ENCODE results near the gene MTTP.

MTTP gene

DNA sequence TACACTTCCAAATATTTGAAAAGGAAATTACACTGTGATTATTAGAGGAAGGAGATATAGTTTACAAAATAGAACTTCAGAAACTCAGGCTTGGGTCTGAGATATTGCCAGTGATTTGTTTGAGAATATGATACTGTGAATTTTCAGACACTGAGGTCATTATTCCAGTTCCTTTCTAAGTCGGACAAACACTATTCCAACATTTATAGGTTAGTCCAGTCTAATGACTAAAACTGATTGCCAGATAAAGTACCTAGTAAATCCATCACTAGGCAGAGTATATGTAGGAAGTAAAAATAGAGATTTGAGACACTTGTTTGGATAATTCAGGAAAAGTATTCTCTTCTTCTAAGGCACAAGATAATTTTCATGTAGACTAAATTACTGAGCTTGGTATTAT, 13.2 kb downstream of the MTTP start:
- intact Hi-C loops (cut with DNase I), result no loop called here
- DNase-seq, result no peak

DNA sequence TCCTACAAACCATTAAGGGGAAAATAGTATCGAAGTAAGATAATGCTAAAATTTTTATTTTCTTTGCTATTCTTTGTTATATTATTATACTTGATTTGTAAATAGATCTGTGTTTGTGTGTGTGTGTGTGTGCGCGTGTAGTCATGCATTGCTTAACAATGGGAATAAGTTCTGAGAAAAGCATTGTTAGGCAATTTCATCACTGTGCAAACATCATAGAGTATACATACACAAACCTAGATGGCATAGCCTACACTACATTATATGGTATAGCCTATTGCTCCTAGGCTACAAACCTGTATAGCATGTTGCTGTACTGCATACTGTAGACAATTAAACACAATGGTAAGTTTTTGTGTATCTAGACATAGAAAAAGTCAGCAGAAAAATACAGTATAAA, 17.1 kb downstream of the MTTP start:
- DNase-seq, result no peak
- intact Hi-C loops (cut with DNase I), result no loop called here

DNA sequence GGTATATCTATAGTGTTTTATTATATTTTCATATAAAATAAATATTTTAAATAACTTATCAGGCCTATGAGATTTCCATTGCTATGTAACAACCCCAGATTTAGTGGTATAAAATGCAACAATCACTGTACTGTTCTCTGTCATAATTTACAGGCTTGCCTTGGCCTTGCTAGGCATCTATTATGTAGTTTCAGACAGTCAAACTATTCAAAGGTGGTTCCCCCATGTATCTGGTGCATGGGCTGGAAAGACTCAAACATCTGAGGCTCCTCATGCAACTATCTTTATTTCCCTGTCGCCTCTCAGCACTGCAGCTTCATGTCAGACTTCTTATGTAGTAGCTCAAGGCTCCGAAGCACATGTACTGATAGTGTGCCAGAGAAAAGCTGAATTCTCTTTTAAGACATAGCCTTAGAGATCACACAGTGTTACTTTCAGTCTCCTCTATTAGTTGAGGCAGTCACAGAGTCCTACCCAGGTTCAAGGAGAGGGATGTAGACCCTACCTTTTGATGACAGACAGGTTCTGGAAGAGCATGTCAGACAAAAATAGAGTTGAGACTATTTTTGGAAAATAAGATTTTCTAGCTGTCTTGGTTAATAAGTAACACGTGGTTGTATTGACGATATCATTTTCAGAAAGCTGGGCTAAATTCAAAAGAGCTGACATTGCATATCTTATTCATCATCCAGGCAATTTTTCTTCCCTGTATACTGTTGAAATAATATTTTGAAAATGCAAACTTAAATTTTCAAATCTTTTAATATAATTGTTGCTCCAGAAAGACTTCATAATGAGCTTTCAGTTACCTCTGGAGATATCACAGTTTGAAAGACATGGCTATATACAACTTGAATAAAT, 19.4 kb downstream of the MTTP start:
- intact Hi-C loops (cut with DNase I), result no loop called here
- peak in 7 of 42 donors; percentile 4 to 36 (median 10) for DNase-seq

DNA sequence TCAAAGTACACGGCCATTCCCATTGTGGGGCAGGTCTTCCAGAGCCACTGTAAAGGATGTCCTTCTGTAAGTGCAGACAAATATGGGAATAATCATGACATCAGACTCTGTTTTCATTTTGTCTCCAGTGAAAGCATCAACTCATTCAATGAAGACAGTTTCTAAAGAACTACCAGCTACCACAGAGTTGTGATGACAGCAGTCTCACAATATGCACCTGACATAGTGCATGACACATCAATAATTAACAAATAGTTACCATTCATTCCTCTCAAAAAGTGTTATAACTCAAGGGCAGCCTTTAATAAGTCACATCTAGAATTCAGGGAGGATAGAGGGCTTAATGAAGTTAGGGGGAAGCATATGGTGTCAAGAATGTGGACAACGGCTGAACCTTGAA, 20.2 kb downstream of the MTTP start:
- intact Hi-C loops (cut with DNase I), result no loop called here

DNA sequence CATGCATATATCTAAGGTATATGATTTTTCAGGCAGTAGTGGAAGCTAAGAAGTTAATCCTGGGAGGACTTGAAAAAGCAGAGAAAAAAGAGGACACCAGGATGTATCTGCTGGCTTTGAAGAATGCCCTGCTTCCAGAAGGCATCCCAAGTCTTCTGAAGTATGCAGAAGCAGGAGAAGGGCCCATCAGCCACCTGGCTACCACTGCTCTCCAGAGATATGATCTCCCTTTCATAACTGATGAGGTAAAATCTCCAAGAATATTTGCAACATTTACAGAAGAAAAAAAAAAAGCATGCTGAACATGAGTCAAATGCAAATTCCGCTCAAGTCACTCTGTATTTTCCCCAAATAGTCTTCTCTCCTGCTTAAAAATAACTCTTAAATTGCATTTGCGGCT, 32.1 kb downstream of the MTTP start:
- intact Hi-C loops (cut with DNase I), result no loop called here
- no peak for DNase-seq

More for the DNA sequence above, 20.2 kb downstream of the MTTP start:
- DNase-seq, result no peak

DNA sequence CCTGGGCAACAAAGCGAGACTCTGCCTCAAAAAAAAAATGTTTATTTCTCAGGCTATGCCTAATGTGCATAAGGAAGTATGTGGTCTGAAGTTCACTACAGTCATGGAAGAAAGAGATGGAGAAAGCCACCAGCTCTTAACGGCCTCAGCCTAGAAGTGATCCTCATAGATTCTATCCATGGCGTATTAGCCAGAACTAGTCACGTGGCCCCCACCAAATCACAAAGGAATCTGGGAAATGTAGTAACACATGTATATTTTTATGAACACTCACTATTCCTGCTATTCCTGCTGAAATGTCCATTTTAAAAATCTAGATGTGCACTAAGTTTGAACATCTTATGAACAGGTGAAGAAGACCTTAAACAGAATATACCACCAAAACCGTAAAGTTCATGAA, 33.8 kb downstream of the MTTP start:
- intact Hi-C loops (cut with DNase I), result no loop called here
- DNase-seq, result no peak

DNA sequence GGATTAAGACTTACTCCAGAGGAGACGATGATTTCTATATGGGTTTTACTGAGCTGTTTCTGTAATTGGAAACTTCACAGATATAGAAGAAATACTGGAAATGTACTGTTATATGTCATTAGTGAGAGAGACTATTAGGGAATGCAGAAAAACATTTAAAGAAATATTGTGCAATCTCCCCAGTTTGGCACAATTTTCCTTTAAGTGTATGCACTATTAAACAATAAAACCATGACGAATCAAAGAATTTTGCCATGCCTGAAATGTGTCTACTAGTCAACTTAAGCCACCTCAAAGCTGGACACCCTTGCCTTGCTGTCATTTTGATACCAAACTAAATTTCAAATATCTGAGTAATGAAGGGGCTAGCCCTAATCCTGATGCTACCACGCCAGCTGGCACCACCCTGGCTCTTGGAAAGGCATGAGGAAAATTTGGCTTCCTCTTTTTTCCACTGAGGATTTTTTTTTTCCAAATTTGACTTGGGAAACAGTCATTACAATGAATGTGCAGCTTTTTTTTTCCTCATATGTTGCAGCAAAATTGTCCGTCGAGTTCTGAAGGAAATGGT, 36.1 kb downstream of the MTTP start:
- intact Hi-C loops (cut with DNase I), result no loop called here
- DNase-seq, result no peak

DNA sequence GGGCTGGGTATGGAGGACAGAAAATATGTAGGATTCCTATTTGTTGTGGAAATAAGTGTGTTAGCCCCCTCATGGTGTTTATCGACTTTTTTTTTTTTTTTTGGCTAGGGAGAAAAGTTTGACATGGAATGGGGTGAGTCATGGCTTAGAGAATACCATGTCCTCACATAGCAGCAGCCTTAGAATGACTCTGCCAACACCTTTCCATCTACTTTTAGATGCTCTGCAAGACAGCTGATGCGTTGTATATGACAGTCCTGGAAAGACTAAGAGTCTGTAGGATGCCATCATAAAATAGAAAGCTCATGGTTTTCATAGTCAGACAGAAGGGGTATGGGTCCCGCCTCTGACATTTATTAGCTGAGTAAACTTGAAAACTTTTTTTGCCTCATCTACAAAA, 37.7 kb downstream of the MTTP start:
- intact Hi-C loops (cut with DNase I), result no loop called here

DNA sequence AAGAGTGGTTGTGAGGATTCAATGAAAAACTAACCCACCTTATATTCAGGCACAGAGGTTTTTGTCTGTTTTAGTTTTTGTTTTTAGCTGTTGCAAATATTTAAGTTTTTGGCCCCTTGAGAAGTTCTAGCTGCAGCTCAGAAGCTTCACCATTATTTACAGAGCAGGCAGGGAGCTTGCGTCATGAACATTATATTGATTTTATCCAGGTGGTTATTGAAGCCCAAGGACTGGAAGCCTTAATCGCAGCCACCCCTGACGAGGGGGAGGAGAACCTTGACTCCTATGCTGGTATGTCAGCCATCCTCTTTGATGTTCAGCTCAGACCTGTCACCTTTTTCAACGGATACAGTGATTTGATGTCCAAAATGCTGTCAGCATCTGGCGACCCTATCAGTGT, 38.1 kb downstream of the MTTP start:
- intact Hi-C loops (cut with DNase I), result no loop called here
- no peak for DNase-seq

More for the DNA sequence above, 37.7 kb downstream of the MTTP start:
- DNase-seq, result no peak

DNA sequence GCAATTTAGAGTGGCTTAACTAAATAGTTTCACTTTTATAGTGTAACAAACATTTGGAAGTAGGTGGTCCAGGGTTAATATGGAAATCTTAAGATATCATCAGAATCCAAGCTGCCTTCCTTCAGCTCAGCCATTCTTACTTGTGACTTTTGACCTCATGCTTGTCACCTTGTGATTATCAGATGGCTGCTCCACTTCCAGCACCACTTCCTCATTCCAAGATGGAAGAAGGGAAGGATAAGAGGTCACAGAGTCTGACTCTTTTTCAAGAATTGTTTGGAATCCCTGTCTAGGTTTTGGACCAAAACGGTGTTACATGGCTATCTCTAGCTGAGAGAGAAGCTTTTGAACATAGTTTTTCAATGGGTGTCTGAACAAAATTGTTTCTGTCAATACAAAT, 39.9 kb downstream of the MTTP start:
- intact Hi-C loops (cut with DNase I), result no loop called here
- DNase-seq, result no peak

DNA sequence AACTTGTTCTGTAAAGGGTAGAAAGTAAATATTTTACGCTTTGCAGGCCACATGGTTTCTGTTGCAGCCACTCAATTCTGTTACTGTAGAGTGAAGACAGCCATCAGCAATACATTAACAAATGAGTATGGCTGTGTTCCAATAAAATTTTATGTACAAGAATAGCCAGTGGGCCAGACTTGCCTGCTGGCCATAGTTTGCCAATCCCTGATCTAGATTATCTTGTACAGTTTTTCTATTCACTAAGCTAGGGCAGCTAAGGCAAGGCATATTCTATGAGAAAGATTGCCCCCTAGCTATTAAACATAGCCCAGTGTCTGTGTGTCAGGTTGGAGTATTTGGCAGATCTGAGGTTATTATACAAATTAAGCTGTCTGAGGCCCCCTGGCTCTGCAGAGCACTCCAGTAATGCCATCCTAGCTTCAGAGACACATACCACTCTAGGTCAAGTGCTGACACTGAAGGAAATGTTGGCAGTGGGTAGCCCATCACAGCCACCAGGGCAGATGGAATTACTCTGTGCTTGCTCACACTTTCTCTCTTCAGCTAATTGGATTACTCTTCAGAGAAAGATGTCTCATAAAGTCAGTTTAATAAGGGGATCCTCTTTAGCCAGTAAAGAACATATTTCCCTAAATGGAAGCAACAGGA, 40.7 kb downstream of the MTTP start:
- intact Hi-C loops (cut with DNase I), result no loop called here
- no peak for DNase-seq

DNA sequence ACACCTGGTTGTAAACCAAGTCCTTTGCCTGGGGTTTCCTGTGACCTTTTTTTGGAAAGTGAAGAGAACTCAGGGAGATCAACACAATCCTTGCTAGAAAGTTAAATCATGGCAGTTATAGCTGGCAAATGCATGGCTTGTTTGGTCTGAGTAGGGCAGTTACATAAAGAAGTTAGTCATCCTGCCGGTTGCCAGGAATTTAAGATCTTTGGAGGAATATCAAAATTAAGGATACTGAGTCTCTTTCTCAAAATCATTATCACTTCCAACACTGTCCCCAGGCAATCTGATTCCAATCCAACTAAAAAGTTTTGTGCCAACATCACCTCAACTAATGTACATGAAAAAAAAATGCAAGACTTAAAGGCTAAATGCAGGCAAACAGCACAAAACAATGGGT, 42.8 kb downstream of the MTTP start:
- intact Hi-C loops (cut with DNase I), result no loop called here
- DNase-seq, result no peak

DNA sequence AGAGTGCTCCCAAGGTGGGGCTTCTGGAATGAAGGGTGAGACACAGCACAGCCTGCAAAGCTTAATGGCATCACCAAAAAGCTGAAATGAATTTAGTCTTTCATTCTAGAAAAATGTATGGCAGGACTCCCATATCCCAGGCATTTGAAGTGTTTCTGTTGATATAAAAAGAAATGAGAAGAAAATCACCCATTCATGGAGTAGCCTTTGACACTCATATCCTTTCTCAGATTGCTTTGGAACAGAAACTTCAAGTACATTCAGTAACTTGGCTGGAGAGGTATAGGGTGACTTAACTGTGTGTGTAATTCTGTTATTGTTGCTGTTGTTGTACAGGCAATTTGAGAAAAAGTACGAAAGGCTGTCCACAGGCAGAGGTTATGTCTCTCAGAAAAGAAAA, 47.7 kb downstream of the MTTP start:
- DNase-seq, result no peak
- intact Hi-C loops (cut with DNase I), result no loop called here

DNA sequence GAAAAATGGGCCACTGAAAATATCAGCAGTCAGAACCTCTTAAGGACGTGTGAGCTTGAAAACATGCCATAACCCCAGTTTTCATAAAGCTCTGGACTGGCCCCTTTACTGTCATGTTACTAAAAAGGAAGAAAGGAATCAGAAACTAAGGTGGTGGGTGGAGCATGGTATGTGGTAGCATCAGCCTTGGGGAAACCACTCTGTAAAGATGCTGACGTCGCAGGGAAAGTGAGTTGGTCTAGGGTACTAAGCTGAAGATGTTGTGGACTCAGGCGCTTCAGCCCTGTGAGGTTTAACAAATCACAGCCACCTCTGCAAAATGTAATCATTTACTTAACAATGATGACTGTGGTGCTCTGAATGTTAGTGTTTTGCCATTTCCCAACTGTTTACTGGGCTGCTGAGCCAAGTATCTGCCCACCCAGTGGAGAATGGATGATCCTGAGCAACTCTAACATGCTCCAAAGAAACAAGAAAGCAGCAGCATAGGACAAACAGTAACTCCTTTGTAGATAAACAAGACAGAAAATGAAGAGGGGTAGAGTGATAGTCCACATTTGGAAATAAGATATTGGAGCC, 49.6 kb downstream of the MTTP start:
- intact Hi-C loops (cut with DNase I), result no loop called here
- DNase-seq, result no peak

DNA sequence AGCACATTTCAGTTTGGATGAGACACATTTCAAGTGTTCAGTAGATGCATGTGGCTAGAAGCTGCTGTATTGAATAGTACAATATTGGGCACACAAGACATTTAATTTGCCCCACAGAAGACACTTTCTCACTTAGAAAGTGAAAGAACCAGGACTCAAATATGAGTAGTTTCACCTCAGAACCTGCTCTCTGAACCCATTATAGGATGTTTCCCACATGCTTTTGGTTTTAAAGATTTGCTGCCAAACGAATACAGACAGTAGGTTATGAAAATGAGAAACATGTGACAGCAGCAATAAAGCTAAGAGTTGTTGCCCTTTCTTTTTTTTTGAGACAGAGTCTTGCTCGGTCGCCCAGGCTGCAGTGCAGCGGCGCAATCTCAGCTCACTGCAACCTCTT, 50.7 kb downstream of the MTTP start:
- intact Hi-C loops (cut with DNase I), result no loop called here
- no peak for DNase-seq

DNA sequence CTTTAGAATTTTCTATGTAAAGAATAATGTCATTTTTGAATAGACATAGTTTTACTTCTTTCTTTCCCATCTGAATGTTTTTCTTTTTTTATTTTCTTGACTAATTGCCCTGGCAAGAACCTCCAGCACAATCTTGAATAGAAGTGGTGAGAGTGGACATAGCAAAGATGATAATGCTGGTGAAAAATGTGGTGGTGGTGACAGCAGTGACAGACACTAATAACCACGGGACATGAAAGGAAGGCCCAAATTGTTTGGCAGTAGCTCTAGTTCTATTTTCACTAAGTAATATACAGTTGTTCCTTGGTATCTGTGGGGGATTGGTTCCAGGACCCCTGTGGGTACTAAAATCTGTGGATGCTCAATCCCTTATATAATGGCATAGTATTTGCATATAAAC, 53.4 kb downstream of the MTTP start:
- intact Hi-C loops (cut with DNase I), result no loop called here
- no peak for DNase-seq

DNA sequence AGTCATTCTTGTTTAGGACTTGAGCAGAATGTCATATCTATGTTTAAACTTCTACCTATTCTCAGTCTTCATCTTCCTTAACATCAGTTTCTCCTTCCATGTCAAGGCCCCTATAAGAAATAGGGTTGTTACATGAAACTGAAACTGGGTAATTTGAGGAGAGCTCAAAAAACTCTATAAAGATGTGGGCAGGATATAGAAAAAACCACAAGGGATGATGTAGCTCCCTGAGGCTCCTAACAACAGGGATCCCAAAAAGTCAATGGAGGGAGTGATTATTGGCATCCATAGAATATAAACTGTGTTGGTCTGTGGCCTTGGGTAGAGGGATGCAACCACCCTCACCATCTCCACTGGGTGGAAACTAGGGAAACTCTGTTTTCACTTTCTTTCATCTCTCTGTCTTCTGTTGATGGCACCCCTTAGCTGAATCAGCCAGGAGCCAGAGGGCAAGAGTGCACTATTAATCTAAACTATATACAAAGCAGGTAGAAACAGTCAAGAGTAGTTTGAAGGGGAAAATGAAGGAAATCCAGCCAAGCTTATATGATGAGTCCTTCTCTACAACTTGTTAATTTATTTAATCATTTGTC, 55.4 kb downstream of the MTTP start:
- intact Hi-C loops (cut with DNase I), result no loop called here
- DNase-seq, result no peak

DNA sequence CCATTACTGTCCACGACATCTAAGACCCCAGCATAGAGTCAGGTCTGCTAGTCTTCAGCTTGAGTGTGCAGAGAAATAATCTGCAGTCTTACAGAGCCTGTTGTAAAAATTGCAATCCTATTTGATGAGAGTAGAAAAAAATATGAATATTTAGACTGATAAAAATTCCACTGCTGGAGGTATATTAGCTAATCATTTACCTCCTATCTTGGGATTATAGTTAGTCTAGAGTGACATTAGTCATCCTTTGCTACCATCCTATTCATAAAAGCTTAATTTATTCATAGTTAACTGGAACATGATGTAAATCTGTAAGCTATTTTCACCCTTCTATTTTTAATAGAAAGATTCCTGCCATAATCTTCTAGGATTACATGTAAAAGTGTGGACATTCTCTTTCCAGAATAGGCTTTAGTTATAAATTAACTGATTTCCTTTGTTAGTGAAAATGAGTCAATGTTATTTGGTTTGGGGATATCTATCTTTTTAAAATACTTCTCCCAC, 56.3 kb downstream of the MTTP start:
- intact Hi-C loops (cut with DNase I), result no loop called here
- no peak for DNase-seq

DNA sequence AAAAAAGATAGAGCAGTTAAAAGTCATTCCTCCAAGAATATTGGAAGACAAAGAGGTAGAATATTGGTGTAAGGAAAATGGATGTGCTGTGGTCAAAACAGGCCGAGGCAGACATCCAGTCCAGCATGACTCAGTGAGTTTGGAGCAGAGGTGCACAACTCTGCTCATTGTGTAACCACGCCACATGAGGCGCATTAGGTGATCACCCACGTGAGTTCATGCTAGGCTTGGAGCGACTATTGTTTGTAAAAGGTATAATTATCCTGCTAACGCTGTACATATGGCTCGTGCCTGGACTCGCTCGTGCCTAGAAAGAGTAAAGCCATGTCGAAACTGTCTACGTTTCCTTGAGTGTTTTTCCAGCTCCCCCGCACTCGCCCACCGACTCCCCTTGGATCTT, 59.1 kb downstream of the MTTP start:
- DNase-seq, result peak in 3 of 42 donors; percentile 42 to 67 (median 44)
- intact Hi-C loops (cut with DNase I), result no loop called here

All from head of caudate nucleus (tissue), 42 donors.